ENCODE results near the gene FITM2. TPM values are rescaled to one million over a fixed set of nuclear protein-coding genes. Genes with fewer than 3 reads are reported as not detected.

FITM2 gene
- total RNA-seq, 2 donors from 2014 or later, result 2.2 TPM

DNA sequence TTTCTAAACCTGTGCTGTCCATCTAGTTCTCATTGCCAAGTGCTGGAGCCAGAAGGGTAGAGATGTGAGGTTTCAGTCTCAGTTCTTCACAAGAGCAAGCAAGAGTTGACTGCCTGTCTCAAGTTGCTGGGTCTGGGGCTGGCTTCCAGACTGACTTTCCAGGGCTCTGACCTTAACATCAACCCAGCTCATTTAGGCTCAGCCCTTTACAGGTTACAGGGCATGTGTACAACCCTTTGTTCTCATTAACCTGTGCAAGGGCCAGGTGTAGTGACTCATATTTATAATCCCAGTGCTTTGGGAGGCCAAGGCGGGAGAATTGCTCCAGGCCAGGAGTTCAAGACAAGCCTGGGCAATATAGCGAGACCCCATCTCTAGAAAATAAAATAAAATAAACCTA is 30.6 kb downstream of the FITM2 start:
- Mint-ChIP-seq H3K4me3 (no peak overlapping the region), H3K4me1 (no peaks in the 10 kb centered on the region), H3K27me3 (no peaks in the 10 kb centered on the region), H3K27ac (no peak overlapping the region), H3K9me3 (no peaks in the 10 kb centered on the region), H3K36me3 (ENCODE audit: low read depth) (no peaks in the 10 kb centered on the region)
- no peak for ATAC-seq (replicated peaks)

DNA sequence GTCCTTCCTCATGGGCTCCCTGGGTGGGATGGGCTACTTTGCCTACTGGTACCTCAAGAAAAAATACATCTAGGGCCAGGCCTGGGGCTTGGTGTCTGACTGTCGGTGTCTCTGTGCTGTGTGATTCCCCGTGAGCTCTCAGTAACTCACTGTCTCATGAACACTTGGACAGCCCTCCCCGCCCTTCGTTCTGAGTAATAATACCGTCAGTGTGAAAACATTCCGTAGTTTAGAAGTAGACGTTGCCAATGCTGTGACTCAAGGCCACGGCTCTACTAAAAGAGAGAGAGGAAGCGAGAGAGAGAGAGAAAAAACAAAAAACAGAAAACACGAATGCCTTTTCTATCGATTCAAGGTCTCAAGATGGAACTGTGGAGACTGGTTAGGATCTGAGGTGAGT is 31.8 kb downstream of the FITM2 start:
- no peaks in the 10 kb centered on the region for H3K36me3 Mint-ChIP-seq (ENCODE audit: low read depth)
- no peaks in the 10 kb centered on the region for H3K4me1 Mint-ChIP-seq

DNA sequence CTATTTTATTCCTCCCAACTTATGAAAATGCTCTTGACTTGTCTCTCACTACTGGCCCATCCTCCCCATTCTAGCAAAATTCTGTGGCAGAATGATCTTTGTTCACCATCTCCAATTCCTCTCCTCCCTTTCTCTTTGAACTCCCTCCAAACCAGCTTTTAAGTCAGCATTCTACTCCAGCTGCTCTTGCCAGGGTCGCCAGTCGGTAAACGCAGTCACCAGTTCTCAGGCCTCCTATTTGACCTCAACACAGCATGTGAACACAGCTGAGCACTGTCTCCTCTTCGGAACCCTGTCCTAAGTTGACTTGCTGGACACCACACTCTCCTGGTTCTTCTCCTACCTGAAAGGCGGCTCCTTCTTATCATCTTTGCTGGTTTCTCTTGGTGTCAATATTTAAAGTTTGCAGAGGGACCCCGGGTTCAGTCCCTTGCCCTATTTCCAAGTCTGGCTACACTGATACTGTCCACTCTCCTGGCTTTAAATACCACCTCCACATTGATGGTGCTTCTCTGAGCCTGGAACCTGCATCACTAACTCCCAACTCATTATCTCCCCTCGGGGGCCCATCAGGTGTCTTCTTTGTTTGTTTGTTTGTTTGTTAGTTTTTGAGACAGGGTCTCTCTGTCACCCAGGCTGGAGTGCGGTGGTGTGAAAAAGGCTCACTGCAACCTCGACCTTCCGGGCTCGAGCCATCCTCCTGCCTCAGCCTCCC is 36.5 kb downstream of the FITM2 start:
- H3K27ac Mint-ChIP-seq, result no peak overlapping the region
- ATAC-seq (replicated peaks), result no peak
- no peaks in the 10 kb centered on the region for H3K4me1 Mint-ChIP-seq
- no peak overlapping the region for H3K4me3 Mint-ChIP-seq
- no peaks in the 10 kb centered on the region for H3K27me3 Mint-ChIP-seq
- no peaks in the 10 kb centered on the region for H3K9me3 Mint-ChIP-seq
- H3K36me3 Mint-ChIP-seq (ENCODE audit: low read depth), result no peaks in the 10 kb centered on the region

More for the DNA sequence above, 31.8 kb downstream of the FITM2 start:
- no peak for ATAC-seq (replicated peaks)
- H3K27ac Mint-ChIP-seq, result no peak overlapping the region
- no peaks in the 10 kb centered on the region for H3K9me3 Mint-ChIP-seq
- H3K27me3 Mint-ChIP-seq, result no peaks in the 10 kb centered on the region
- H3K4me3 Mint-ChIP-seq, result no peak overlapping the region

DNA sequence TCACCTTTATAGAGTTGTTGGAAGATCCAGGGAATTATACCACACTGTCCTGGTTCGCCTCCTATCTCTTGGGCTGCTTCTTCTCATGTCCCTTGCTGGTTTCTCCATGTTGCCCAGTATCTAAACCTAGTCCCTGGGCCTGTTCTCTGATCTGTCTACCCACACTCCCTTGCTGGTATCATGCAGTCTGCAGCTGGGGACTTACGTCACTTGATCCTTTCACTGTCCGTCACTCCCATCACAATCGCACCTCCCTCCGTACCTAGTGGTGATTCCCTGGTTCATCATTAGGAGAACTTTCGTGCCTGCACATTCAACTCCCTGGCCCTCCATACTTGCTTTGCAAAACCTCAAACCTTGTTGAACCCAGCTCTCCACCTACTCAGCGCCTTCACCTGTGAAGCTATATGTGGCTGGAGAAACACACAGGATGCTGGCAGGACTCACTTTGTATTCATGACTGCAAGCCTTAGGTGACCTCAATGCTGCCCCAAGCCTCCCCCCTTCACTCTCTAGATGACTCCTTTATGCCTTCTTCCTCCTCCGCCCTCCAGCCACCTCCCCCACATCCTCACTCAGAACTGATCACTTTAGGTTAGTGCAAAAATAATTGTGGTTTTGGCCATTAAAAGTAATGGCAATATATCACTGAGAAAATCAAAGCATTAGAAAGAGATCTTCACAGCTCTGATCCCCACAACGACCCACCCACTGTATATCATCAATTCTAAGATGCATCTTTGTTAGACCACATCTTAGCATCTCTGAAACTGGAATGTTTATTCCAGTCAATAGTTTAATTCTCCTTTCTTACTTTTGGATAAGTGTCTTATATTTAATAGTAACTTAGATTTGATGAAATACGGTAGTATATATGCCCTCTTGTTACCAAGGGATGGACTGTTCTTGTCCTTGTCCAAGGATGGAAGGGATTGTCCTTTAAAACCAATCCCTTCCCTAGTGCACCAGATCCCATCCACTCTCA is 37.5 kb downstream of the FITM2 start:
- H3K4me1 Mint-ChIP-seq, result no peaks in the 10 kb centered on the region
- no peaks in the 10 kb centered on the region for H3K27me3 Mint-ChIP-seq
- no peaks in the 10 kb centered on the region for H3K9me3 Mint-ChIP-seq
- ATAC-seq (replicated peaks), result peak; percentile 12
- H3K4me3 Mint-ChIP-seq, result no peak overlapping the region
- no peaks in the 10 kb centered on the region for H3K36me3 Mint-ChIP-seq (ENCODE audit: low read depth)
- H3K27ac Mint-ChIP-seq, result no peak overlapping the region

DNA sequence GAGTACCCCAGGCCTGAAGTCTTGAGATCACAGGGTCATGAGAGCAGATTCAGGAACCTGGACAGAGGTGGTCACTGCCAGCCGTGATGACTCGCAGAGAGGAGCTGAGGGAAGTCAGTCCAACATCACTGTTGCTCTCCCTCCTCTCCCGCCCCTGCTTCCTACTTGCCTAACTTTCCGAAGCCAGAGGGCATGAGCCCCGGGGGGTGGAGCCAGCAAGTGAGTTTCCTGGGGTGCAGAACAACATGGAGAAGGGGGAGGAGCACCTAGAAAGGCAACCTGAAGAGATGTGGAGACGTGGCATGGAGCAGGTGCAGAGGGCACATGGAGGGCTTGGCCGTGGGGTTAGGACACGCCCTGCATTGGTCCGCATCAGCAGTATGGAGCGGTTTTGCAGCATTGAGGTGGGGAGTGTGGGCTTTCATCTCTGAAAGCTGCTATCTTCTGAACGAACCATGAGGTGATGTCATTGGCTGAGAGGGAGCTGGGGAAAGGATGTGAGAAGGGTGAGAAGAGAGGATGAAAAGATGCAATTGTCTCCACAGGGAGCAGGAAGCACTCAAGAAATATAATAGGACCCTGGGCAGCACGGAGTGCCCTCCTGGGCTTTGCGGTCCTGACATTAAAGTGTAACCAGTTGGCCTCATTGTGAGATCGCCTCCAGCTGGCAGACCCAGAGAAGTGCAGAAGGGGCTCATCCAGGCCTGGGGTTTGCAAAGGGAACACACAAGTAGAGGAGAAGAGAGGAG is 38.9 kb downstream of the FITM2 start:
- no peak overlapping the region for H3K4me3 Mint-ChIP-seq
- no peaks in the 10 kb centered on the region for H3K4me1 Mint-ChIP-seq
- H3K9me3 Mint-ChIP-seq, result no peaks in the 10 kb centered on the region
- no peaks in the 10 kb centered on the region for H3K27me3 Mint-ChIP-seq
- H3K27ac Mint-ChIP-seq, result no peak overlapping the region
- H3K36me3 Mint-ChIP-seq (ENCODE audit: low read depth), result no peaks in the 10 kb centered on the region
- ATAC-seq (replicated peaks), result peak; percentile 26

DNA sequence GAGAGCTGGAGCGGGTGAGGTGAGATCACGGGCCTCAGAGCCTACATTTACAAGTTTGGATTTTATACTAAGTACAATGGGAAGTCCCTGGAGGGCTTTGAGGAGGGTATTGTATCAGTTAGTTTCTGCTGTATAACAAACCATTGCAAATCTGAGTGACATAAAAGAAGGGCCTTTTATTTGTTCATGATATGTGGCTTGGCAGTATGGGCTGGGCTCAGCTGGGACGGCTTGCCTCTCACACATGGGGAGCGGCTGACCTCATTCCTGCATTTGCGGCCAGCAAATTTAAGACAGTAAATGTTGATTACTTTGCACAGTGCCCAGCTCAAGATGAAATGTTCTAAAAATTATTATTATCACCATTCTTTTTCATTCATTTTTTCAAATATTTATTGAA is 42.2 kb downstream of the FITM2 start:
- Mint-ChIP-seq H3K4me3 (no peak overlapping the region), H3K9me3 (no peaks in the 10 kb centered on the region), H3K27ac (no peak overlapping the region), H3K4me1 (no peaks in the 10 kb centered on the region), H3K27me3 (no peaks in the 10 kb centered on the region), H3K36me3 (ENCODE audit: low read depth) (no peaks in the 10 kb centered on the region)
- no peak for ATAC-seq (replicated peaks)

DNA sequence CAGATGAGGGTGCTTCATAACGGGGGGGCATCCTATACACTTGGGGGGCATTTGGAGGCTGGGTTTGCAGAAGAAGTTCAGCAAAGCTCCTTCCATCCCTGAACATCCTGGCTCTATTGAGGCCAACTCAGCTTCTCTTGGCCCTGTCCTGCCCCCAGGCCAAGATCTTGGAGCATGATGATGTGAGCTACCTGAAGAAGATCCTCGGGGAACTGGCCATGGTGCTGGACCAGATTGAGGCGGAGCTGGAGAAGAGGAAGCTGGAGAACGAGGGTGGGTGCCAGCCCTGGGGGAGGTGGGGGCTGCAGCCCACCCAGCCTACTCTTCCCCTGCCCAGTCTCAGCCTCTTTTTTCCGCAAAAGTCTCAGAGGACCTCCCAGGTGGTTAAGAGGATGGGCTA is 46.7 kb downstream of the FITM2 start:
- Mint-ChIP-seq H3K4me1 (no peaks in the 10 kb centered on the region), H3K9me3 (no peaks in the 10 kb centered on the region), H3K27me3 (no peaks in the 10 kb centered on the region), H3K27ac (no peak overlapping the region), H3K4me3 (no peak overlapping the region), H3K36me3 (ENCODE audit: low read depth) (no peaks in the 10 kb centered on the region)
- ATAC-seq (replicated peaks), result no peak

DNA sequence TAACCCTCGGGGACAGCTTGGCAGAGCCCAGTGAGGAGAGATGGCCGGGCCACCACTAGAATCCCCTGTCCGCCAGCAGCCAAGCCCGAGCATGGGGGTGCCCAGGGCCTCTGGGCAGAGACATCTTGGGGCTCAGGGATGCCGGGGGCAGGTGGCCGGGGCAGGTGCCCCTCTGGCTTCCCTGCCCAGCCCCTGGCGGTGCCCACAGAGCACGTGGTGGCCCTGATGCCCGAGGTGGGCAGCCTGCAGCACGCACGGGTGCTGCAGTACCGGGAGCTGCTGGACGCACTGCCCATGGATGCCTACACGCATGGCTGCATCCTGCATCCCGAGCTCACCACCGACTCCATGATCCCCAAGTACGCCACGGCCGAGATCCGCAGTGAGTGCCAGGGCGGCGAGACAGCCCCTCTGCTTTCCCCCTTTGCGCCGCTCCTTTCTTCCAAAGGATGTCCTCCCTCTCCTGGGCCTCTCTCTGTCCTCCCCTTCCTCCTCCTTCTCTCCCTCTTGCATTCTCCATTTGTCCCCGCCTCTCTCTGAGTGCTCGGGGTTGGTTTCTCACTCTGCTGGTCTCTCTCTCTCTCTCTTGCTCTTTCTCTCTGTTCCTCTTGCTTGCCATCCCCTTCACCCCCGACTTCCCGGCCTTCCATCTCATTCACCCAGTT is 52.6 kb downstream of the FITM2 start:
- H3K4me1 Mint-ChIP-seq, result peaks cover 5% of the 10 kb centered on the region
- no peaks in the 10 kb centered on the region for H3K27me3 Mint-ChIP-seq
- ATAC-seq (replicated peaks), result no peak
- H3K9me3 Mint-ChIP-seq, result no peaks in the 10 kb centered on the region
- no peak overlapping the region for H3K4me3 Mint-ChIP-seq
- no peak overlapping the region for H3K27ac Mint-ChIP-seq
- H3K36me3 Mint-ChIP-seq (ENCODE audit: low read depth), result no peaks in the 10 kb centered on the region

DNA sequence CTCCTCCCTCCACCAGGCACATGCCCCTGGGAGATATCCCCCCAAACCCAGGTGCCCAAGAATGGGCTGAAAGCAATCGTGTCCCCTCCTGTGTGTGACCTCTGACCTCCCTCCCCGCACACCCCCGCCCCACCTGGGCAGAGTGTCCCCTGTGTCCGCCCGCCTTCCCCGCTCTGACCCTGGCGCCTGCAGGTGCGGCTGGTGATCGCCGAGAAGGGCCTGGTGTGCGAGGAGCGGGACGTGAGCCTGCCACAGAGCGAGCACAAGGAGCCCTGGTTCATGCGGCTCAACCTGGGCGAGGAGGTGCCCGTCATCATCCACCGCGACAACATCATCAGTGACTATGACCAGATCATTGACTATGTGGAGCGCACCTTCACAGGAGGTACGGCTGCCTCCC is 54.0 kb downstream of the FITM2 start:
- Mint-ChIP-seq H3K36me3 (ENCODE audit: low read depth) (no peaks in the 10 kb centered on the region), H3K4me3 (no peak overlapping the region), H3K27ac (no peak overlapping the region), H3K4me1 (peaks cover 5% of the 10 kb centered on the region), H3K27me3 (peaks cover 3% of the 10 kb centered on the region), H3K9me3 (no peaks in the 10 kb centered on the region)
- ATAC-seq (replicated peaks), result no peak

DNA sequence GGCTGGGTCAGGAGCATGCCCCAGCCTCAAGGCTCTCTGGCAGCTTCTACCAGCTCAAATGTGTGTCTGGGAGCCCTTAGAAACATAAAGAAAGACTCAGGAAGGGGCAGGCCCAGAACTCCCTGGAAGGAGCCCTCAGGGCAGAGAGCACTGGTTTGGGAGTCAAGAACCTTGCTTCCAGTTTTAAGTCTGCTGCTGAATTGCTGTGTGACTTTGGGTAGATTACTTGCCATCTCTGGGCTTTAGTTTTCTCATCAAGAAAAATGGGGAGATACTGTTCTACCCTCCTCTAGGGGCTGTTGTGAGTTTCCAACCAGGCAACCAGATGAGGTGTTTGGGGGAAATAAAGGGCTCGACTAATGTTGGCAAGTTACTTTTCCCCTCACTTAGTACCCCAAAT is 55.1 kb downstream of the FITM2 start:
- no peak for ATAC-seq (replicated peaks)
- no peak overlapping the region for H3K4me3 Mint-ChIP-seq
- H3K9me3 Mint-ChIP-seq, result no peaks in the 10 kb centered on the region
- H3K27me3 Mint-ChIP-seq, result peaks cover 3% of the 10 kb centered on the region
- H3K27ac Mint-ChIP-seq, result no peak overlapping the region
- peaks cover 5% of the 10 kb centered on the region for H3K4me1 Mint-ChIP-seq
- H3K36me3 Mint-ChIP-seq (ENCODE audit: low read depth), result no peaks in the 10 kb centered on the region

DNA sequence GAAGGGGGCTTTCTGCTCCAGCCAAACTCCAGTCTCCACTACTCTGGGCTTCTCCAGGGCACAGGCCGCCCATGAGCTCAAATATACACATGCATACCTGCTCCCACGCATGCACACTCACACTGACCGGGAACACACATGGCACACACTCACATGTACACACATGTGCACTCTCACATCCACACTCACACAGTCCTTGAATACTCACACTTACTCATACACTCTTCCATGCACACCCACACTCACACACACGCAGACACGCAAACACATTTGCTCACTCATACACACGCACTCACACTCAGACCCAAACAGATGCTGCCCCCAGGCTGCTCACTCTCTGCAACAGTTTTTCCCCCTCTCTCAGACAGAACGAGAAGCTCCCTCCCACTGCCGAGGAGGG is 56.9 kb downstream of the FITM2 start:
- H3K9me3 Mint-ChIP-seq, result no peaks in the 10 kb centered on the region
- ATAC-seq (replicated peaks), result no peak

DNA sequence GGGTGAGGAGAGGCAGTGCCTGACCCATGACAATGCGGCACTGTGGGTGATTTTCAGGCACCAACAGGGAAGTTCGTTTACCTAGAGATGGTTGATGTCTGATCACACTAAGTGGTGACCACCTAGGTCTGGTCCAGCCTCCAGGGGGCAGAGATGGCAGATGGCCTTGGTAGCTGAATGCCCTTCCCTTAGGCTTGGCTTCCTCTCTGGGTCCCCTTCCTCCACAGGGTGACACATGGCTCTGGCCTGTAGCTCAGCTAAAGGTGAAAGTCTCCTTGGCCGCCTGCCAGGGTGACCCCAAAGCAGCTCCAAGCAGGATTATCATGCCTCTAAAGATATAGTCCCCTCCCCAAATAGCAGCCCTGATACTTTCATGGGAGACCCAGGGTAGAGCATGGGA is 57.5 kb downstream of the FITM2 start:
- no peaks in the 10 kb centered on the region for H3K36me3 Mint-ChIP-seq (ENCODE audit: low read depth)
- H3K27me3 Mint-ChIP-seq, result peaks cover 3% of the 10 kb centered on the region
- peaks cover 2% of the 10 kb centered on the region for H3K4me1 Mint-ChIP-seq
- no peak overlapping the region for H3K4me3 Mint-ChIP-seq
- no peak overlapping the region for H3K27ac Mint-ChIP-seq
- no peaks in the 10 kb centered on the region for H3K9me3 Mint-ChIP-seq
- ATAC-seq (replicated peaks), result no peak

More for the DNA sequence above, 56.9 kb downstream of the FITM2 start:
- Mint-ChIP-seq H3K27me3 (peaks cover 3% of the 10 kb centered on the region), H3K36me3 (ENCODE audit: low read depth) (no peaks in the 10 kb centered on the region), H3K27ac (no peak overlapping the region), H3K4me1 (peaks cover 5% of the 10 kb centered on the region), H3K4me3 (no peak overlapping the region)
